AG04449 (cell line): Measurements from ENCODE around the gene TXNDC2.

Source experiments
- CTCF ChIA-PET: fragments of 350-600 bp; formaldehyde crosslinking; extraction: SDS; loops from one replicate; lab custom pipeline; 2021; ENCODE audit warnings: antibody characterized with exemption; lab: Yijun Ruan, JAX
- POLR2A ChIA-PET: fragments of 400-600, 350-600 bp; formaldehyde crosslinking; extraction: SDS; loops from one replicate; lab custom pipeline; 2020; ENCODE audit warnings: antibody characterized with exemption, inconsistent platforms; lab: Yijun Ruan, JAX
- DNase-seq: peaks from one replicate; pipeline ENCODE4 v3.0.0-alpha.2; 2010; ENCODE audit warnings: low read depth, low spot score
- H3K4me3 ChIP-seq: 2 replicates; pipeline ENCODE4 v1.5.1; 2011; ENCODE audit warnings: low read depth, mild to moderate bottlenecking, control low read depth, low read length
- CTCF ChIP-seq: IDR thresholded peaks from one replicate; pipeline ENCODE4 v1.5.1; 2011; ENCODE audit warnings: mild to moderate bottlenecking, moderate library complexity, low read length, control low read depth, inconsistent platforms; ENCODE audit not compliant: insufficient read depth; ENCODE audit errors: missing control alignments

TXNDC2 gene

GRCh38 chr18:9869715-9870430 is 15.9 kb upstream of the TXNDC2 start:
- POLR2A ChIA-PET: interaction anchor here (1.1 kb wide), 1 partner anchor 44 kb away, joined by 4 read pairs; the partner anchor contains the start of gene VAPA
- no peak overlapping the region for H3K4me3 ChIP-seq
- no peak for DNase-seq
- TF ChIP-seq CTCF: no peak
- CTCF ChIA-PET: interaction anchor here (0.7 to 1.5 kb wide), 3 partner anchors 16 to 185 kb away, joined by 3 to 4 read pairs (median 4); partner anchors contain the start of gene TXNDC2

DNA sequence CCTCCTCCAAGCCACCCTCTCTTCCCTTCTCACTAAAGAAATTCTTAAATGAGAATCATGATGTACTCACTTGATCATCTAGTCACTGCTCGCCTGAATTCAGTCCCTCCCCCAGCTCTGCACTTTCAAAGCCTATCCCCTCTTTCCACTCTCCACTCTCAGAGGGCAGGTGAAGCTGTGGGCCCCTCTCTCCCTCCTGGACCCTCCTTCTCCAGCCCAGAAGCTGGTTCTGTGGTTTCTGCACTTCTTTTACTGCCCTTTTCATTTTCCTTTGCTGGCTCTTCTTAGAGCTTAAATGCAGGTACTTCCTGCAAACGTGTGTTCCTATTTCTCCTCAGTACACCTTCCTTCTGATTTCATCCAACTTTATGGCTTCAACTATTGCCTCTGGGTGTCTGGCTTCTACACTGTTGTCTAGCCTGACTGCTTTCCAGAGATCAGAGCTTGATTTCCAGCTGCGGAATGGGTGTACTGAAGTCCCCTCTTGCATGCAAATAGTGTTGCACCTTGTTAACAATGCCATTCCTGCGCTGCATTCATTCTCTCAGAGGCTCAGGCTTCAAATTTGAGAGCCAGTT is 15.3 kb upstream of the TXNDC2 start:
- CTCF ChIA-PET: interaction anchor here (1.5 kb wide), 1 partner anchor 186 kb away, joined by 4 read pairs; no protein-coding TSS in a partner anchor
- no peak for DNase-seq
- TF ChIP-seq CTCF: no peak
- no peak overlapping the region for H3K4me3 ChIP-seq
- POLR2A ChIA-PET: no interaction called here

- POLR2A ChIA-PET: no interaction called here
- no peak for DNase-seq
These were observed 14.5 kb upstream of the TXNDC2 start for GRCh38 chr18:9871244-9871746.

DNA sequence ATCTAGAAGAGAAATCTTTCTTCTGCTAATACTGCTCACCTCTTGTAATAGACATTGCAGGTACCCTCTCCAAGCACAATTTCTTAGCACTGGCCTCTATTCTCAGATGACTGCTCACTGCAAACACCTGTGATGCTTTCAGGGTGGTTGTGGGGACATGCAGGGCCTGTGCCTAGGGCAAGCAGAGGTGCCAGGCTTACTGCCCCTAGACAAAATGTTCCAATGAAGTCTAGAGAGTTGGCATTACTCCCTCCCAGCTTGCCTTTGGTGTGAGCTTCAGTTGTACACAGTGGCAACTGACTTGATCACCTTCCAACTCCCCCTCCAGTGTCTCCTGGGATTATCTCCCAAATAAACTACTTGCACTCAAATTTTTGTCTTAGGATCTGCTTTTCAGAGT is 12.9 kb upstream of the TXNDC2 start:
- TF ChIP-seq CTCF: no peak
- ChIA-PET POLR2A (no interaction called here), CTCF (no interaction called here)
- no peak for DNase-seq
- H3K4me3 ChIP-seq: no peak overlapping the region

More at GRCh38 chr18:9871244-9871746, 14.5 kb upstream of the TXNDC2 start:
- no peak overlapping the region for H3K4me3 ChIP-seq
- TF ChIP-seq CTCF: no peak
- CTCF ChIA-PET: no interaction called here

DNA sequence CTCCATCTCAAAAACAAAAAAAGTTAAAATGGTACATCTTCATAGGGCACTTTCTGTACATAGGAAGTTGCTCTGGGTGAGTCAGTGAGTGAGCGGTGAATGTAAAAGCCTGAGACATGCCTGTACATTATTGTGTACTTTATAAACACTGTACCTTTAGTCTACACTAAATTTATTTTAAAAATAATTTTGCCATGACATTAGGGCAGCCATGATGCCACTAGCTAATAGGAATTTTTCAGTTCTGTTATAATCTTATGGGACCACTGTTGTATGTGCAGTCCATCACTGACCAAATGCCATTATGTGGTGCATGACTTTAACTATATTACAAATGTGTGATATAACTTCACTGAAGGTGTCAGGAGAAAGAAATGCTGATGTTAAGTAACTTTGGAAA is 11.0 kb upstream of the TXNDC2 start:
- POLR2A ChIA-PET: no interaction called here
- CTCF ChIA-PET: no interaction called here
- no peak for DNase-seq
- no peak overlapping the region for H3K4me3 ChIP-seq
- no peak for TF ChIP-seq CTCF

- DNase-seq: no peak
- no peak overlapping the region; the same call in 1 of the 2 replicates for H3K4me3 ChIP-seq
- ChIA-PET CTCF (no interaction called here), POLR2A (interaction anchor here (0.7 to 1.0 kb wide), 2 partner anchors 9 to 10 kb away, joined by 3 read pairs; partner anchors contain the start of gene TXNDC2)
- TF ChIP-seq CTCF: no peak
These were observed 9.4 kb upstream of the TXNDC2 start for GRCh38 chr18:9876212-9876866.
